ENCODE results near the gene CLEC4C. TPM values are rescaled to one million over a fixed set of nuclear protein-coding genes. Genes with fewer than 3 reads are reported as not detected.

The CLEC4C gene
- total RNA-seq, 1 experiment from 2014 or later, result not detected

DNA sequence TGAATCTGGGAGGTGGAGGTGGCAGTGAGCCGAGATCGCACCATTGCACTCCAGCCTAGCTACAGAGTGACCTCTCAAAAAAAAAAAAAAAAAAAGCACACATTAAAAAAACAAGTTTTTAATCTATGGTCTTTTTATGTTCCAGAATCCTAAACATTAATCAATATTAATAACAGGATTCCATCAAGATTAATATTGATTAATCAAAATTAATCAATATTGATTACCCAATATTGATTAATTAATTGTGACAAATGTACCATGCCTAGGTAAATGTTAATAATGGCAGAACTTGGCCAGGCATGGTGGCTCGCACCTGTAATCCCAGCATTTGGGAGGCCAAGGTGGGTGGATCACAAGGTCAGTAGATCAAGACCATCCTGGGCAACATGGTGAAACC, 34.1 kb upstream of the CLEC4C start:
- in situ Hi-C loops (cut with HindIII; ENCODE audit: low pct_unique_long_range_greater_than_20kb, low sequenced_read_pairs) (no loop called here), intact Hi-C loops (cut with micrococcal nuclease; ENCODE audit: unreplicated experiment) (no loop called here)
- no peaks in the 10 kb centered on the region for H3K4me1 ChIP-seq (ENCODE audit: control insufficient read depth, insufficient read depth, low read length)
- CTCF ChIA-PET, result no interaction called here
- POLR2A ChIA-PET, result no interaction called here
- no peaks in the 10 kb centered on the region for H3K9me3 ChIP-seq (ENCODE audit: control insufficient read depth, insufficient read depth, low read depth, low read length)
- no peaks in the 10 kb centered on the region for H3K27me3 ChIP-seq (ENCODE audit: control insufficient read depth, insufficient read depth, low read length)
- no peaks in the 10 kb centered on the region for H3K36me3 ChIP-seq (ENCODE audit: control insufficient read depth, insufficient read depth, low read length)
- DNase-seq (ENCODE audit: low read depth, low spot score) (no peak), ATAC-seq (no peak)
- no peak overlapping the region for H3K27ac ChIP-seq (ENCODE audit: low read length)
- no TSS peak for BruUV-seq (replicated peaks)
- no peak overlapping the region for H3K4me3 ChIP-seq (ENCODE audit: low read depth in 2 of 2, low read length in 2 of 2)
- TF ChIP-seq TCF7L2 (IDR thresholded peaks at IDR 0.05; ENCODE audit: low read depth, low read length) (no peak), SIN3A (IDR thresholded peaks at IDR 0.05; ENCODE audit: borderline replicate concordance, insufficient read depth, low read depth, low read length) (no peak), POLR2AphosphoS5 (IDR thresholded peaks at IDR 0.05; ENCODE audit: low read depth, low read length) (no peak)
- TF ChIP-seq, protein P1, sequence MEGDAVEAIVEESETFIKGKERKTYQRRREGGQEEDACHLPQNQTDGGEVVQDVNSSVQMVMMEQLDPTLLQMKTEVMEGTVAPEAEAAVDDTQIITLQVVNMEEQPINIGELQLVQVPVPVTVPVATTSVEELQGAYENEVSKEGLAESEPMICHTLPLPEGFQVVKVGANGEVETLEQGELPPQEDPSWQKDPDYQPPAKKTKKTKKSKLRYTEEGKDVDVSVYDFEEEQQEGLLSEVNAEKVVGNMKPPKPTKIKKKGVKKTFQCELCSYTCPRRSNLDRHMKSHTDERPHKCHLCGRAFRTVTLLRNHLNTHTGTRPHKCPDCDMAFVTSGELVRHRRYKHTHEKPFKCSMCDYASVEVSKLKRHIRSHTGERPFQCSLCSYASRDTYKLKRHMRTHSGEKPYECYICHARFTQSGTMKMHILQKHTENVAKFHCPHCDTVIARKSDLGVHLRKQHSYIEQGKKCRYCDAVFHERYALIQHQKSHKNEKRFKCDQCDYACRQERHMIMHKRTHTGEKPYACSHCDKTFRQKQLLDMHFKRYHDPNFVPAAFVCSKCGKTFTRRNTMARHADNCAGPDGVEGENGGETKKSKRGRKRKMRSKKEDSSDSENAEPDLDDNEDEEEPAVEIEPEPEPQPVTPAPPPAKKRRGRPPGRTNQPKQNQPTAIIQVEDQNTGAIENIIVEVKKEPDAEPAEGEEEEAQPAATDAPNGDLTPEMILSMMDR (IDR thresholded peaks at IDR 0.05), result no peak
- TF ChIP-seq, protein P2, sequence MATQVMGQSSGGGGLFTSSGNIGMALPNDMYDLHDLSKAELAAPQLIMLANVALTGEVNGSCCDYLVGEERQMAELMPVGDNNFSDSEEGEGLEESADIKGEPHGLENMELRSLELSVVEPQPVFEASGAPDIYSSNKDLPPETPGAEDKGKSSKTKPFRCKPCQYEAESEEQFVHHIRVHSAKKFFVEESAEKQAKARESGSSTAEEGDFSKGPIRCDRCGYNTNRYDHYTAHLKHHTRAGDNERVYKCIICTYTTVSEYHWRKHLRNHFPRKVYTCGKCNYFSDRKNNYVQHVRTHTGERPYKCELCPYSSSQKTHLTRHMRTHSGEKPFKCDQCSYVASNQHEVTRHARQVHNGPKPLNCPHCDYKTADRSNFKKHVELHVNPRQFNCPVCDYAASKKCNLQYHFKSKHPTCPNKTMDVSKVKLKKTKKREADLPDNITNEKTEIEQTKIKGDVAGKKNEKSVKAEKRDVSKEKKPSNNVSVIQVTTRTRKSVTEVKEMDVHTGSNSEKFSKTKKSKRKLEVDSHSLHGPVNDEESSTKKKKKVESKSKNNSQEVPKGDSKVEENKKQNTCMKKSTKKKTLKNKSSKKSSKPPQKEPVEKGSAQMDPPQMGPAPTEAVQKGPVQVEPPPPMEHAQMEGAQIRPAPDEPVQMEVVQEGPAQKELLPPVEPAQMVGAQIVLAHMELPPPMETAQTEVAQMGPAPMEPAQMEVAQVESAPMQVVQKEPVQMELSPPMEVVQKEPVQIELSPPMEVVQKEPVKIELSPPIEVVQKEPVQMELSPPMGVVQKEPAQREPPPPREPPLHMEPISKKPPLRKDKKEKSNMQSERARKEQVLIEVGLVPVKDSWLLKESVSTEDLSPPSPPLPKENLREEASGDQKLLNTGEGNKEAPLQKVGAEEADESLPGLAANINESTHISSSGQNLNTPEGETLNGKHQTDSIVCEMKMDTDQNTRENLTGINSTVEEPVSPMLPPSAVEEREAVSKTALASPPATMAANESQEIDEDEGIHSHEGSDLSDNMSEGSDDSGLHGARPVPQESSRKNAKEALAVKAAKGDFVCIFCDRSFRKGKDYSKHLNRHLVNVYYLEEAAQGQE (IDR thresholded peaks at IDR 0.05; ENCODE audit: insufficient read depth in 1 of 2, low read depth in 2 of 2, low read length in 1 of 2), result no peak

DNA sequence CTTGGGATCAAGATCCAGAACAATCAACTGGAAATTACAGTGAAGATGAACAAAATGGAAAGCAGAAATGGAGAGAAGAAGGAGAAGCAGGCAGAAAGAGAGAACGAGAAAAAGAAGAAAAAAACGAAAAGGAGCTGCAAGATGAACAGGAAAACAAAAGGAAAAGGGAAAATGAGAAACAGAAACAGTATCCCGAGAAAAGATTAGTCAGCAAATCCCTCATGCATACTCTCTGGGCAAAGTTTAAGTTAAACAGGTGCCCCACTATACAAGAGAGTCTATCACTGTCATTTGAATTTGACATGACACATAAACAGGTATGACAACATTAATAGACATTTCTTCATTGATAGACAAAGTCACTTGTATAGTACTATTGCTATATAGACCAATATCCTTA, 22.8 kb upstream of the CLEC4C start:
- in situ Hi-C loops (cut with HindIII; ENCODE audit: low pct_unique_long_range_greater_than_20kb, low sequenced_read_pairs), result no loop called here
- no peak overlapping the region for H3K27ac ChIP-seq (ENCODE audit: low read length)
- no peaks in the 10 kb centered on the region for H3K27me3 ChIP-seq (ENCODE audit: control insufficient read depth, insufficient read depth, low read length)
- no peak for TF ChIP-seq POLR2AphosphoS5 (IDR thresholded peaks at IDR 0.05; ENCODE audit: low read depth, low read length)
- TF ChIP-seq, protein P1 (IDR thresholded peaks at IDR 0.05), result no peak
- no peak for TF ChIP-seq TCF7L2 (IDR thresholded peaks at IDR 0.05; ENCODE audit: low read depth, low read length)
- TF ChIP-seq SIN3A (IDR thresholded peaks at IDR 0.05; ENCODE audit: borderline replicate concordance, insufficient read depth, low read depth, low read length), result no peak
- TF ChIP-seq, protein P2 (IDR thresholded peaks at IDR 0.05; ENCODE audit: insufficient read depth in 1 of 2, low read depth in 2 of 2, low read length in 1 of 2), result no peak
- BruUV-seq (replicated peaks), result no TSS peak
- no peaks in the 10 kb centered on the region for H3K9me3 ChIP-seq (ENCODE audit: control insufficient read depth, insufficient read depth, low read depth, low read length)
- intact Hi-C loops (cut with micrococcal nuclease; ENCODE audit: unreplicated experiment), result no loop called here
- no peak for DNase-seq (ENCODE audit: low read depth, low spot score)
- ChIA-PET CTCF (no interaction called here), POLR2A (no interaction called here)
- H3K4me3 ChIP-seq (ENCODE audit: low read depth in 2 of 2, low read length in 2 of 2), result no peak overlapping the region
- H3K36me3 ChIP-seq (ENCODE audit: control insufficient read depth, insufficient read depth, low read length), result no peaks in the 10 kb centered on the region
- ATAC-seq, result no peak
- no peaks in the 10 kb centered on the region for H3K4me1 ChIP-seq (ENCODE audit: control insufficient read depth, insufficient read depth, low read length)
